RWPE1 (cell line): ENCODE results near the gene LRRC55.

Experiments
- CTCF ChIA-PET: fragments of 350-600 bp; sonication (Branson Sonifier 250); formaldehyde crosslinking; extraction: SDS; loops from one replicate; lab custom pipeline; 2021; lab: Yijun Ruan, JAX
- POLR2A ChIA-PET: fragments of 400-600 bp; formaldehyde crosslinking; extraction: SDS; loops from one replicate; lab custom pipeline; 2020; ENCODE audit warnings: antibody characterized with exemption; ENCODE audit not compliant: low non-redundant PET; lab: Yijun Ruan, JAX
- DNase-seq: peaks from one replicate; pipeline ENCODE4 v3.0.0; 2012; ENCODE audit warnings: low spot score
- H3K27ac ChIP-seq: fragments of 450-650 bp; 2 replicates; pipeline ENCODE4 v1.5.1; 2017
- CTCF ChIP-seq: fragments of 450-650 bp; conservative IDR thresholded peaks from 2 replicates; pipeline ENCODE4 v1.5.1; 2017; ENCODE audit warnings: low read depth, mild to moderate bottlenecking

The LRRC55 gene

GRCh38 chr11:57153448-57153847, 28.3 kb upstream of the LRRC55 start:
- TF ChIP-seq CTCF, result no peak
- DNase-seq, result no peak
- CTCF ChIA-PET, result no interaction called here
- H3K27ac ChIP-seq, result no peak overlapping the region
- POLR2A ChIA-PET, result no interaction called here

GRCh38 chr11:57154739-57155138, 27.0 kb upstream of the LRRC55 start:
- DNase-seq, result no peak
- no peak overlapping the region for H3K27ac ChIP-seq
- ChIA-PET POLR2A (no interaction called here), CTCF (no interaction called here)
- no peak for TF ChIP-seq CTCF

- no peak for DNase-seq
- POLR2A ChIA-PET, result no interaction called here
- H3K27ac ChIP-seq, result no peak overlapping the region
- TF ChIP-seq CTCF, result no peak
- CTCF ChIA-PET, result interaction anchor here (0.6 kb wide), 1 partner anchor 1438 kb away, joined by 3 read pairs; no protein-coding TSS in a partner anchor
Observed at GRCh38 chr11:57155400-57155799, 26.4 kb upstream of the LRRC55 start.

- no peak for TF ChIP-seq CTCF
- ChIA-PET POLR2A (no interaction called here), CTCF (interaction anchor here (0.5 to 0.6 kb wide), 2 partner anchors 1328 to 1438 kb away, joined by 3 read pairs; no protein-coding TSS in a partner anchor)
- no peak overlapping the region for H3K27ac ChIP-seq
- DNase-seq, result no peak
Observed at GRCh38 chr11:57155838-57156607, 25.7 kb upstream of the LRRC55 start.

GRCh38 chr11:57156928-57157327, 24.8 kb upstream of the LRRC55 start:
- ChIA-PET POLR2A (no interaction called here), CTCF (no interaction called here)
- H3K27ac ChIP-seq, result no peak overlapping the region
- no peak for TF ChIP-seq CTCF
- no peak for DNase-seq

- POLR2A ChIA-PET, result no interaction called here
Observed at GRCh38 chr11:57157624-57158023, 24.1 kb upstream of the LRRC55 start.

More at GRCh38 chr11:57157624-57158023, 24.1 kb upstream of the LRRC55 start:
- no peak overlapping the region for H3K27ac ChIP-seq
- TF ChIP-seq CTCF, result no peak
- CTCF ChIA-PET, result interaction anchor here (0.6 kb wide), 1 partner anchor 76 kb away, joined by 4 read pairs; no protein-coding TSS in a partner anchor
- no peak for DNase-seq
